HS-5 (cell line): ENCODE measurements around the gene TTLL5.

ENCODE experiments used
- DNase-seq: peaks from one replicate; pipeline ENCODE4 v3.0.0-alpha.2; 2012; ENCODE audit warnings: low read depth

Gene TTLL5

DNA sequence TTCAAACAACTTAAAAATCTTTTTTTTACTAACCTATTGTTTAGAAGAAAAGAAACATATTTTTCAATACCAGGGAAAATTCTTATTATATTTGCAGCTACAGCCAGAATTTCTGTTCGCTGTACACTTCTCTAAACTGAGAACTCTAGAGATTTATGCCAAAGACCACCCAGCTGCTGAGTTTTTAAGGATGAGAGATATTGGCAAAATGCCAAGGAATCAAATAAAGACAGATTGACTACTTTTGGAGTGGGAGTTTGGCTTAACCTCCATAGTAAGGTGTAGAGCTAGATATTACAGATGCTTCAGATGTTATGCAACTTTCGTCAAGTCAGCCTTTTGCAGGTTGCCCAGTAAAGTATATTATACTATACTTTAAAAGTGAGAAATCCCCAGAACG lies 71.8 kb downstream of the TTLL5 start:
- no peak for DNase-seq

DNA sequence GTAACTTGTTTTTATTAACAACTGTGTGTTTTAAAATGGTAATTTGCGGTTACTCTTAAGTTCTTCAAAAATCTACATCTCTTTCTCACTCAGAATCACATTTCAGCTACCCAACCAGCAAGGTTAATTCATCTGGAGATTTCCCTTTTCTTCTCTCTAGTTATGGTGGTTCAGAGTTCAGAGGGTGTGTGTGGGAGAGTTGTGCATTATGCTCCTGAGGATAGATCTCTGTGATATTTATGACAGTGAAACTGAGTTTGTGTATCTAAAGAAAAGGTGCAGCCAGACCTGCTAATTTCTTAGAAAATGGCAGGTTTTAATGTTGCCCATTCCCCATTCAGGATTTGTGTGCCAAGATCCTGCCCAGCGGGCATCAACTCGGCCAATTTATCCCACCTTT lies 73.8 kb downstream of the TTLL5 start:
- DNase-seq = no peak

DNA sequence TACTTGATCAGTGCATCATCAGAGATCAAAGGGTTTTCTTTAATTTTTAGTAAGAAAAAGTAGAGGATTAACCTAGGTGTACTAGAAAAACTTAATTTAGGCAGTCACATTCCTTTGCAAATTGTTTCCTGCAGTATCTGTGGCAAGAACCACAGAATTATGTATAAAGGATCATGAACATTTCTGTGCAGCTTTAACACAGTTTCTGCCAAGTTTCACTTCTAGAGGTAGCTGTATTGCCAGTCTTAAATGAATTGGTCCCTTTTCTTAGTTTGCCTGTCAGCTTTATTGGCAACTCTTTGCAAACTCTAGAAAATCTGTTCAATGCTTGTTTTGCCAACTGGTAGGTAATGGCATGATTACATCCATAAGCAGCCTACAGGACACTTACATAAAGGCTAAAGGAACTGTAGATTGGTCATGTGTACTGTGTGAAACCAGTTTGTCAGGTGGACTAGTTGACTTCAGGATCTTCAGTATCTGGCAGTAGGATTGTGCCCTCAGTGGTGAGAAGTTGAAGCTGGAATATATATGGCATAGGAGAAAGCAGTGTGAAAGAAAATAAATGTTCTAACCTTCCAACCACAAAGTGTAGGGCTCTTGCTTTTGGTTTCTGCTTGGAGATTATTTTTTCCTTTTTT lies 75.9 kb downstream of the TTLL5 start:
- DNase-seq = no peak

DNA sequence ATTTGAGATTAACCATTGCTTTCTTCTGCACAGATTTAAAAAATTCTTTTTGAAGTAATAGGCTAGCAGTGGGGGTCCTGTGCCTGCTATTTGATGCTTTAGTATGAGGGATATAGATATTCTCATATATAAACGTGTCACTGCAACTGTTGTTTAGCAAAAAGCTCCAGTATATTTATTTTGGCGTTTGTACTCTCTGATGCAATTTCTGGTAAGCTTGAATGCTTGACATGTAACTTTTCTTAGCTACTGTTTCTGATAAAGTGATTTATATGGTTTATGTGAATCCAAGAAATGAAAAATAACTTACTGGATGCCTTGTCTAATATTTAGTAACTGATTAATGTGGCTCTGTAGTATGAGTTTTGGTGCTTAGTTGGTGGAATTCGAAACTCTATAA lies 77.1 kb downstream of the TTLL5 start:
- DNase-seq = no peak

DNA sequence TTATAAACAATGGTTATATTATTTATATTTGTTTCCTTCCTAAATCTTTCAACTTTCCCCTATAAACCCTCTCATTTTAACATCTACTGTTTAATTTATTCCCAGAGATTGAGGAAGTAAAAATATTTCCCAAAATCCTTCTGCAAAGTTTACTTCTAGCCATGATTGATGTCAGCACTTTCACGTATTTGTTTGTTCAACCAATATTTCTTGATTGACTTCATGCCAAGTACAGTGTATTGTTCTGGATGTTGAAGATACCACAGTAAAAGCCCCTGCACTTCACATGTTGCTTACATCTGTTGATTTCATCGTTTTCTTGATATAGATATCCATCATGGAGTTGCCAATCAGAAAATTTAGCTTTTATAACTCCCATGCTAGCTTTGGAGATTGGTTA lies 81.8 kb downstream of the TTLL5 start:
- DNase-seq = no peak

DNA sequence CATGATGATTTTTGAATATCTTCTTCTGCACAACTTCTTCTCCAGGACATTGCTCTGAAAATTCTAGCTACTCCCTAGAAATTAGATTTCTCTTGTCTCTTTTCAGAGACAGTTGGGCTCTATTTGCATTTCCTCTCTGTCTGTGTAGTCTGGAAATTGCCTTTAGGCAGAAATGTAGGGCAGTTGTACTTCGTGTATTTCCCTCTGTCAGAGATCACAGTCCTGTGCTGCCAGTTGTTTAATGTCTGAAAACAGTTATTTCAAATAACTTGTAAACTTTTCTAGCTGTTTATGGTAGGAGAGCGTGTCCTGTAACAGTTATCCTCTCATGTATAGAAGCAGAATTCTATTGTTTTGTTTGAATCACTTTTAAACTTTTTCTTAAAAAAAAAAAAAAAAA lies 86.9 kb downstream of the TTLL5 start:
- DNase-seq = no peak

DNA sequence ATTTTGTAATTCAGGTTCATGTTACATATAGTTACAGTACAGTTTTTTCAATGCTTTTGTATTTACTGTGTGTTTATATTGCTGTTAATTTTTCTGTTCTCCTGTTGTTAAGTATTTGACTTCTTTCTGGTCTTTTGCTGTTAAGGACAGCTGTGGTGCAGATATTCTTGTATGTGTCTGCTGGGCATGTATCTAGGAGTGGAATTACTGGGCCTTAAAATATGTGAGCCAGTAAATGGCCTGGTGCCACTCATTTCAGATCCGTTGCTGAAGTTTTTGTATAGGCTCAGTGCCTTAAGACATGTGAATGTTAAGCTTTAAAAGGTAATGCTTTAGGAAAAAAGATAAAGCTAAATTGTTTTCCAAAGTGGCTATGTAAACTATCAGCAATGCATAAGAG lies 87.3 kb downstream of the TTLL5 start:
- no peak for DNase-seq

DNA sequence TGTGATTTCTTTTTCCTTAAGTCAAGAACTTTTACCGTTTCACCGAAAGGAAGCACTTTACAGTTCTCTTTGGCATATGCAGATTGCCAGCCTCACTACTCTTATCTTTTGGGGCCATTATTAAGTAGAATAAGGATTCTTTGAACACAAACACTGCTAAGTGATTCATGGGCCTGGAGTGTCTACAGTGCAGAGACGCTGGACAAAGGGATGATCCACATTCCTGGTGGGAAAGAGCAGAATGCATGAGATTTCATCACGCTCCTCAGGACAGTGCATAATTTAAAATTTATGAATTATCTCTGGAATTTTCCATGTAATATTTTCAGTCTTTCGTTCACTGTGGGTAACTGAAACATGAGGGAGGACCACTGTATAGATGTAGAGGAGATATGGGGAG lies 90.2 kb downstream of the TTLL5 start:
- no peak for DNase-seq

DNA sequence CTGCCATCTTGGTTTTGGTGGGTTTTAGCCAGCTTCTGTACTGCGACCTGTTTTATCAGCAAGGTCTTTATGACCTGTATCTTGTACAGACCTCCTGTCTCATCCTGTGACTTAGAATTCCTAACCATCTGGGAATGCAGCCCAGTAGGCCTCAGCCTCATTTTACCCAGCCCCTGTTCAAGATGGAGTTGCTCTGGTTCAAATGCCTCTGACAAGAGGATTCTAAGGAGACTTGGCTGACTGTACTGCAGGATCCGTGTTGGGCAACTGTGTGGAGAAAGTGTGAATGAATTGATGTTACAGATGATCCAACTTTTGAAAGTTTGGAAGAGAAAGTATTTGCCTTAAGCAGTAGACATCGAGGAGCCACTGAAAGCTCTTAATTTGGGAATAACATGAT lies 91.0 kb downstream of the TTLL5 start:
- no peak for DNase-seq

DNA sequence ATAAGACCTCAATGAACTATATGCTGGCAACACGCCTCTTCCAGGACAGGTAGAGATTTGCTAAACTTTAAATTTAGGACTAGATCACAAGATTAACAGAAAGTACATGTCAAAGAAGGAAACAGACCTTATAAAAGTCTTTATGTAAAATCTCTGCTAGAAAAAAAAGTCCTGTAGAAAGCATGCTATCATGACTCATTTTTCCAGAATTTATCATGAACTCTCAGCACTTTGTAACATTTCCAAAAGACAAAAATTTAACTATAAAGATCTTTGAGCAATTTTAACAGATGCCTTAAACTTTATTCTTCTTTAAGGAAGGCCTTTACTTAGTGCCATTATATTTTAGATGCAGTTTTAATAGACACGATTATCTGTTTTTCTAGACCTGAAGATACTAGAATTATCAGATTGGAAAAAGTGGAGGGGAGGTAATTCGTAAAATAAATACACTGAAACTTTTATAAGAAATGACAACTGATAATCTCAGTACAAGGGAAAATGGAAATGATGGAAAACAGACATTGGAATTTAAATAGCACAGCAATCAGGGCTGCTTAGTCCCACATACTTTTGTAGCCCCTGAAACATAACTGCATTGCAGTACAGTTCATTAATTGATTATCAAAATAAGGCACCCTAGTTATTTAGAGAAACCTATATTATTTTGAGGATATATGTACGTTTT lies 92.0 kb downstream of the TTLL5 start:
- no peak for DNase-seq

DNA sequence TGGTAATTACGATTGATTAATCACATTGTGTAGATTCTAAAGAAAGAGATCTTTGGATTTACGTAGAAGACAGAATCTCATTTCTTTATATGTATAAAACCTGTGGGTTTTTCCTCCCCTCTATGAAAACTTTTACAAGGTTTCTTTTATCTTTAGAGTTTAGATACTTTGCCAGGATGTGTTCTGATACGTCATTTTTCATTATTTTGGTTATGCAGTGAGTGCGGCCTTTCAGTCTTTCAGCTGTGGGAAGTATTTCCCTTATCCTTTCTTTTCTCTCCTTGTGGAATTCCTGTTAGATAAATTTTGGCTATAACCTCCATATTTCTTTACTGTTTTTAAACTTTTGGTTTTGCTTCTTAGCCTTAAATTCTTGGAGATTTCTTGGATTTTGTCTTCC lies 92.7 kb downstream of the TTLL5 start:
- no peak for DNase-seq

DNA sequence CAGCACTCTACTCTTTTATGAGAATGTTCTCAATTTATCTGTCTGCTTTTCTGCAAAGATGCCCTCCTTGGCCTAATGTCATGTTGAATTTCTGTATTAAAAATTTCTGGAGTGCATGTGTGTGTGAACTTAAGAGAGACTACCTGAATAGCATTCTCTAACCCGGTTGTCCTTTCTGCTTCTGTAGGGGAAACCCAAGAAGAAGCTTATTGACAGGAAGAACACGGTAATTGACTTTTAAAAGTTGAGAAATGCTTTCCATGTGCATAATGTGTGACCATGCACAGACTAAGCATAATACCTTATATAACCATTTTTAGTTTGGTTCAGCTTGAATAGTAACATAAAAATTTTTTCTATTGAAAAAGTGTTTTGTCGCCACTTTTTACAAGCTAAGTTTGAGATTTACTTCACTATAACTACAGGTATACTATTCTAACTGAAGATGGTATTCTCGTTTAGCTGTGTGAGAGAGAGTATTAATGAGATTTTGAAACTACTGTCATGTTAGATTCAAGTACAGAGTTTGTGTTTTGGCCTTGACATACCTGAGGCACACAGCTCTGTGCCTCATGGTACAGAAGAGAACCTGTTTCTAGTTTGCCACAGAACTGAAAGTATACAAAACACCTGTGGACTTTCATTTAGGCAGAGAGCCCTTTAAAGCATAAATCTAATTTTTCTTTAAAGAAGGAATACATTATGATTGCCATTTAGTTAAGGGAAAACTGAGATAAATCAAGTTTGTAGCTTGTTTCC lies 96.8 kb downstream of the TTLL5 start:
- no peak for DNase-seq

DNA sequence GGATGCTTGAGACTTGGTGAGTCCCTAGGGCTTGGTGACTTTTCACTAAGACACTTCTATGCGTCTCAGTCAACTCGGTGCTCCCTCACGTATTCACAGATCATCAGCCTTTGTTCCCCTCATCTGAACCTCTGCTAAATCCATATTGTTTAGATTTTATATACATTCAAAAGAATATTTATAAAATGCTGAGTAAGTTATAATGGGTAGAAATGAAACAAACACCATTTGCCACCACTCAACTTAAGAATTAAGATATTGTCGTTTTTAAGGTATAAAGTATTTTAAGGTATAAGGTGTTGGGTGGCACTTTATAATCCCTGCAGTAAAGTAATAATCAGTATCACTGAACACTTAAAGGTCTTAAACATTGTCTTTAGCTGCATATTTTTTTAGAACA lies 103.0 kb downstream of the TTLL5 start:
- DNase-seq = no peak

DNA sequence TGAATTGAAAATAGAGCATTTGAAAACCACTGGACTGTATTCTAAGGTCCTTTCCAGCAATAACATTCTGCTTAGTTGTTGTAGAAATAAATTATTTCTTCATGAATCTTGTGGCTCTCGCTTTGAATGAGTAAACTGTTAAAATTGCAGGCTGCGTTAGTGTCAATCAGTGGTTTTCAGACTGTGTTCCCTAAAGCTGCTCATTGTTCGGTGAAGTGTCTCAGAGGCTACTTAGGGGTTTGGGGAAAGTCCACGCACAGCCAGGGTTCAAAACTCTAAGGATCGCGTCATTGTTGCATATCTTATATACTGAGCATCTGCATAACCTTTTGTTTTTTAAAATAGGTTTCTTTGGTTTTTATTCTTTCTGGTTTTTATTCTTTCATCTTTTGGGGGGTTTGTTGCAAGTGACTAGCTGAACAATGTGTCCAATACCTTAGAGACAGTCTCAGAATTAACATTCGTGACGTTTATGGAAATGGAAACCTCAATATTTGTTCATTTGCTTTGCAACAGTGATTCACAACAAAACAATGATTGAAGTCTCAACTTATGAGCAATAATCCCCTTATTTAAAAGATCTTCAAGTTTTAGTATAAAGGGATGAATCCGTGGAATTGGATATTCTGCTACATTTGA lies 108.1 kb downstream of the TTLL5 start:
- DNase-seq = no peak

DNA sequence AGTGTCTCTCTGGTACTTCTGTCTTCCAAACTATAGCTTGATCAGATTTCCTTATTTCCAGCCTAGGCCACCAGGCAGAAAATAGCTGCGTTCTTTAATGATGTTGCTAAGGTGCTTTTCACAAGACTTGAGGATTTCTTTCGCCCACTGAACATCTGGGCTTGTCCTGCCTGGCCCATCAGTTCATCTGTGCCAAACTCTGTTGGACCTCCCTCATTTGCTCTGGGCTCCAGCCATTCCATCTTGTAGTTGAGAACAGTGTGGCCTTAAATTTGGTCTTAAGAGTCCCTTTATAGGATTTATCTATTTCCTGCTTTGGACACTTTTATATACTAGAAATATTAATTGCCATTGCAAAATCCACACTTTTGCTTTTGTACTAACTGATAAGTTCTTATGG lies 109.6 kb downstream of the TTLL5 start:
- DNase-seq = no peak

DNA sequence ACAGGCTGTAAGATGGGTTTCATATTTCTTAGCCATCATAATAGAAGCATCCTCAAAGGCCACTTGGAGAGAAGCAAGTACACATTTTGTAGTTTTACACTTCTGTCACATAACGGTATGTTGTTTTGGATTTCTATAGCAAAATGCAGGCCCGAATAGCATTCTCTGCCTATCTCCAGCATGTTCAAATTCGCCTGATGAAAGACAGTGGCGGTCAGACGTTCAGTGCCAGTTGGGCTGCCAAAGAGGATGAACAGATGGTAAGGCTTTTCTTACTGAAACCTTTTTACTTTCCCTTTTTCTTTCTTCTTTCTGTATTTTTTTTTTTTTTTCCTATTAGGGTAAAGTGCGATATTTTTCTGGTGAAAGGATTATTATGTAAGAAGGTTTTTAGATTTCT lies 110.5 kb downstream of the TTLL5 start:
- DNase-seq = no peak

DNA sequence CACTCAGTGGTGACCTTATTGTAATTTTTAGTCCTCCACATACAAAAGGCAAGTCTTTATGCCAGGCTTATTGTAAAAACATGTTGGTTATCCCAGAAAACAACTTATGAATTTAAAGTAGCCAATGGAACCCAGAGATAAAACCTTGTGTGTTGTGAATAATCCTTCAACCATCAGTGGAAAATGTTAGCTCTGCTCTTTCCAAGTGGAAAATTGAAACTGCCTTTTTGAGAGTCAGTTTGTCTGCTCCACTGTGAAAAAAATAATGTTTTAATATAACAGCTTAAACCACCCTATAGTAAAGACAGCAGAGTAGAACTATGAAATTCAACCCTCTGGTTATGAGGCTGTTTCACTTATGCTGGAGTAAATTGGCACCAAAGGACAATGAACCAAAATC lies 112.0 kb downstream of the TTLL5 start:
- no peak for DNase-seq

DNA sequence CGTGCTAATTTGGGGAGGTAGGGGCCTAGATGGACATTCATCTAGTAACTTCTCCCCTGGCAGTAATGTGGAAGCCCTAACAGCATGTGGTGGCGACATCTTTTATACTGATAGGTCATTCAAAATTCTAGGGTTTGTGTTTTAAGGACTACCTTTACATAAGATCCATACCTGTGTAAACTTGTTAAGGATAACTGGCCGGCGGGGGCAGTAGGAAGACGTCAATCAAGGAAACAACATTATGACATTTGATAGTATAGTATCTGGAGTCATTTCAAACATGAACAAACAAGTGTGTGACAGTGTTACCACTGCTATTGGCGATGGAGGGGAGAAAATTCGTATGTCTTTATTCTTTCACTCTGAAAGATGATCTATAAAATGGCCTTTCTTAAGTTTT lies 120.0 kb downstream of the TTLL5 start:
- no peak for DNase-seq

DNA sequence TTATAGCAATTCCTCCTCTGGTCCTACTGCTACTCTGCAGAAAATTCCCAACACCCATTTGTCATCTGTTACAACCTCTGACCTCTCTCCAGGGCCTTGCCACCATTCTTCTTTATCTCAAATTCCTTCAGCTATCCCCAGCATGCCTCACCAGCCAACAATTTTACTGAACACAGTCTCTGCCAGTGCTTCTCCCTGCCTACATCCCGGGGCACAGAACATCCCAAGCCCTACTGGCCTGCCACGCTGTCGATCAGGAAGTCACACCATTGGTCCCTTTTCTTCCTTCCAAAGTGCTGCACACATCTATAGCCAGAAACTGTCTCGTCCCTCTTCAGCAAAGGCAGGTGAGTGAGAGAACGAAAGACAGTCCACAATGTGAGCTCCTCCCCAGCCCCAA lies 122.1 kb downstream of the TTLL5 start:
- DNase-seq = no peak

DNA sequence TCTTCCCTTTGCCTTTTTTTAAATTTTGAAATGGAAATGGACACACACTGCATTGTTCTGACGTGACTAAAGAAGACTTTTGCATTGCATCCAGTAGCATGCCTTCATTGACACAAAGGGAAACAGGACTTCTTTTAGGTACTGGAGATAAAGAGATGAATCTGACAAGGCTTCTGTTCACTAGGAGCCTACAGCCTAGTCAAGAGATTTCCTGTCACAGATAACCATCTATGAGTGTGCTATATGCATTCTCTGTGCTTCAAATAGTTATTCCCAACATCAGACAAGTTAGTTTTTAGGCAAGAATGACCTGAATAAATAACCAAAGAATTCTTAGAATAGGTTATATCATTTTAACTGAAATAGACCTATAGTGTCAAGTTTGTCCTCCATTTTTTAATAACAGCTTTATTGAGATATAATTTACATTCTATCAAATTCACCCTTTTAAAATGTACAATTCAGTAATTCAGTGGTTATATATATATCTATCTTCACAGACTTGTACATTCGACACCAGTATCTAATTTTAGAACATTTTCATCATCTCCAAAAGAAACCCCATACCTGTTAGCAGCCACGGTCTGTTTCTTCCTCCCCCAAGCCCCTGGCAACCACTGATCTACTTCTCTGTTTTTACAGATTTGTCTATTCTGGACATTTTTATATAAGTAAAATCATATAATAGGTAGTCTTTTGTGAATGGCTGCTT lies 122.7 kb downstream of the TTLL5 start:
- no peak for DNase-seq

DNA sequence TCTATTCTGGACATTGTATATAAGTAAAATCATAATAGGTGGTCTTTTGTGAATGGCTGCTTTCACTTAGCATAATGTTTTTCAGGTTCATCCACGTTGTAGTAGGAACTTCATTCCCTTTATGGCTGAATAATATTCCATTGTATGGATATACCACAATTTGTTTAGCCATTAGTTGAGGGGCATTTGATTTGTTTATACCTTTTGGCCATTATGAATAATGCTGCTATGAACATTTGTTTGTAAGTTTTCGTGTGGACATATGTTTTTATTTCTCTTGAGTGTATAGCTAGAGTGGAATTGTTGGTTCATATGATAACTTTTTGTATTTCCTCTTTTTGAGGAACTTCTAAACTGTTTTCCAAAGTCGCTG lies 123.3 kb downstream of the TTLL5 start:
- DNase-seq = no peak

DNA sequence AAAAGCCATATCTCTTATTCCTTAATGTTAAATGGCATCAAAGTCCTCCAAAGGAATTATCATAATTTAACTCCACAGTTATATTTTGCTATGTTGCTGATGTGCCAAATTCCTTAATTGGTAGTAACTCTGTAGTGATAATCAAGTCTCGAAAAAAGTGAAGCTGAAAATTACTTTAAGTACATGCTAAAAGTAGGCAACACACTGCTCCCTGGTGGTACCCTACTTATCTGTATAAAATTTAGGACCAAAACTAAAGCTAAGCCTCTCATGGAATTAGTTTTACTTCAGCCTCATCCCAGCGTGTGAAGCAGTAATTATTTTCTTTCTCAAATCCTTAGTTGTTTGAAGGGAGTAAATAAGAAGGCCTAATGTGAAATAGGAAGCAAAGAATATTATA lies 132.8 kb downstream of the TTLL5 start:
- no peak for DNase-seq
